ENCODE data around the gene MGP.

- TF ChIP-seq POLR2AphosphoS5 (IDR thresholded peaks at IDR 0.05) (no peak), CTCF (IDR thresholded peaks at IDR 0.05; ENCODE audit: poor library complexity, severe bottlenecking) (no peak), RAD21 (conservative IDR thresholded peaks at IDR 0.05) (no peak), EZH2 (IDR thresholded peaks at IDR 0.05; ENCODE audit: borderline replicate concordance, insufficient read depth, low read length, poor library complexity, severe bottlenecking) (no peak), TAF1 (IDR thresholded peaks at IDR 0.05; ENCODE audit: low read depth) (no peak), EP300 (conservative IDR thresholded peaks at IDR 0.05; ENCODE audit: poor library complexity, severe bottlenecking) (no peak), REST (IDR thresholded peaks at IDR 0.05; ENCODE audit: borderline replicate concordance) (no peak), SMC3 (conservative IDR thresholded peaks at IDR 0.05; ENCODE audit: poor library complexity) (no peak), MXI1 (conservative IDR thresholded peaks at IDR 0.05; ENCODE audit: poor library complexity, severe bottlenecking) (no peak)
Measured at GRCh38 chr12:14852880-14853279, 32.8 kb downstream of the MGP start.
